SK-N-SH (cell line): Measurements from ENCODE around the gene TIMM23B. TPM values are rescaled to one million over a fixed set of nuclear protein-coding genes. Genes with fewer than 3 reads are reported as not detected.
"Not testable (repeated sequence)": the region's sequence is repeated elsewhere in the genome, so short reads cannot be mapped to it uniquely, and the experiment has no call there.

Source experiments
- CTCF ChIA-PET: fragments of 300-600, 350-600 bp; formaldehyde crosslinking; extraction: SDS; loops from one replicate; lab custom pipeline; 2021; lab: Yijun Ruan, JAX
- POLR2A ChIA-PET: fragments of 350-600 bp; sonication (Branson Sonifier 250); formaldehyde crosslinking; extraction: SDS; loops from one replicate; lab custom pipeline; 2020; ENCODE audit warnings: antibody characterized with exemption, inconsistent platforms; lab: Yijun Ruan, JAX
- DNase-seq: peaks from one replicate; pipeline ENCODE4 v3.0.0; 2012
- H2AFZ ChIP-seq: fragments of 200-600 bp; sonication (generic); 2 replicates; pipeline ENCODE4 v1.8.1; 2016; ENCODE audit warnings: antibody characterized with exemption, mild to moderate bottlenecking, low read depth
- H3F3A ChIP-seq: fragments of 200-600 bp; sonication (generic); replicated peaks from 2 replicates; pipeline ENCODE3; 2016; ENCODE audit warnings: antibody characterized with exemption, mild to moderate bottlenecking; ENCODE audit not compliant: insufficient read depth
- H3K27ac ChIP-seq, 2 experiments: fragments of 200-500 bp in 1 of 2; fragments of 200-600 bp in 1 of 2; sonication (Bioruptor generic) in 1 of 2; sonication (generic), shearing (Covaris generic) in 1 of 2; 2 replicates each; pipeline versions ENCODE4 v1.5.1 to v1.6.1; 2014 to 2016; ENCODE audit warnings: low read depth in 2 of 2, inconsistent platforms in 1 of 2, low read length in 1 of 2, mild to moderate bottlenecking in 1 of 2, mixed read lengths in 1 of 2
- H3K27me3 ChIP-seq: fragments of 200-600 bp; sonication (generic), shearing (Covaris generic); 2 replicates; pipeline ENCODE4 v1.6.1; 2016; ENCODE audit warnings: mixed run types; ENCODE audit not compliant: insufficient read depth
- H3K36me3 ChIP-seq, 2 experiments: fragments of 200-500 bp in 1 of 2; fragments of 200-600 bp in 1 of 2; sonication (Bioruptor generic) in 1 of 2; sonication (generic) in 1 of 2; replicated peaks in 1 of 2; 2 replicates each; pipeline versions ENCODE3 to v1.5.1; 2014 to 2016; ENCODE audit warnings: low read length in 1 of 2, mild to moderate bottlenecking in 1 of 2; ENCODE audit not compliant: insufficient read depth in 2 of 2, control insufficient read depth in 1 of 2
- H3K4me1 ChIP-seq, 2 experiments: fragments of 200-500 bp in 1 of 2; fragments of 200-600 bp in 1 of 2; sonication (Bioruptor generic) in 1 of 2; sonication (generic), shearing (Covaris generic) in 1 of 2; 2 replicates each; pipeline versions ENCODE4 v1.5.1 to v1.6.1; 2014 to 2016; ENCODE audit warnings: low read depth in 1 of 2, low read length in 1 of 2, mixed run types in 1 of 2; ENCODE audit not compliant: insufficient read depth in 2 of 2, control insufficient read depth in 1 of 2
- H3K4me2 ChIP-seq: fragments of 200-600 bp; sonication (generic), shearing (Covaris generic); 2 replicates; pipeline ENCODE4 v1.6.1; 2017; ENCODE audit warnings: mixed run types
- H3K4me3 ChIP-seq, 2 experiments: fragments of 200-500 bp in 1 of 2; fragments of 200-600 bp in 1 of 2; sonication (Bioruptor generic) in 1 of 2; sonication (generic), shearing (Covaris generic) in 1 of 2; 2 replicates each; pipeline versions ENCODE4 v1.5.1 to v1.8.1; 2014 to 2016; ENCODE audit warnings: low read depth in 2 of 2, inconsistent platforms in 1 of 2, low read length in 1 of 2, mild to moderate bottlenecking in 1 of 2, mixed read lengths in 1 of 2, moderate library complexity in 1 of 2
- H3K79me2 ChIP-seq: fragments of 200-600 bp; sonication (generic); 2 replicates; pipeline ENCODE4 v1.8.1; 2017; ENCODE audit warnings: mild to moderate bottlenecking; ENCODE audit not compliant: insufficient read depth
- H3K9ac ChIP-seq: fragments of 200-600 bp; sonication (generic); 2 replicates; pipeline ENCODE4 v1.6.1; 2017; ENCODE audit warnings: mixed run types
- H3K9me2 ChIP-seq: fragments of 200-600 bp; sonication (generic); 2 replicates; pipeline ENCODE4 v1.6.1; 2017; ENCODE audit warnings: mixed run types
- H3K9me3 ChIP-seq: fragments of 200-600 bp; sonication (generic); 2 replicates; pipeline ENCODE4 v1.6.1; 2017; ENCODE audit warnings: mixed run types, mild to moderate bottlenecking, moderate library complexity
- H4K20me1 ChIP-seq: fragments of 200-600 bp; sonication (generic); 2 replicates; pipeline ENCODE4 v1.6.1; 2017; ENCODE audit warnings: mild to moderate bottlenecking, mixed run types; ENCODE audit not compliant: insufficient read depth
- NFIC ChIP-seq: IDR thresholded peaks from 2 replicates; pipeline ENCODE4 v1.4.0; 2012; ENCODE audit warnings: borderline replicate concordance
- RAD21 ChIP-seq: IDR thresholded peaks from 2 replicates; pipeline ENCODE4 v1.6.1; 2012; ENCODE audit warnings: mild to moderate bottlenecking, low read length
- WGBS: methylation state at CpG from one replicate; pipeline ENCODE4 v1.1.6; 2017; ENCODE audit warnings: low lambda C conversion rate; 5-methylcytosine and 5-hydroxymethylcytosine counted together
- polyA plus RNA-seq, 3 experiments: library from polyadenylated mRNA; depleted of rRNA; stranded (reverse); fragments of >200 nt; gene quantifications; 2 replicates each; pipeline ENCODE4 v1.2.3, GENCODE V29; 2012

The TIMM23B gene
- polyA plus RNA-seq, 1 of the 3 experiments (the other 2 are of a cell fraction): 17.4 TPM

DNA sequence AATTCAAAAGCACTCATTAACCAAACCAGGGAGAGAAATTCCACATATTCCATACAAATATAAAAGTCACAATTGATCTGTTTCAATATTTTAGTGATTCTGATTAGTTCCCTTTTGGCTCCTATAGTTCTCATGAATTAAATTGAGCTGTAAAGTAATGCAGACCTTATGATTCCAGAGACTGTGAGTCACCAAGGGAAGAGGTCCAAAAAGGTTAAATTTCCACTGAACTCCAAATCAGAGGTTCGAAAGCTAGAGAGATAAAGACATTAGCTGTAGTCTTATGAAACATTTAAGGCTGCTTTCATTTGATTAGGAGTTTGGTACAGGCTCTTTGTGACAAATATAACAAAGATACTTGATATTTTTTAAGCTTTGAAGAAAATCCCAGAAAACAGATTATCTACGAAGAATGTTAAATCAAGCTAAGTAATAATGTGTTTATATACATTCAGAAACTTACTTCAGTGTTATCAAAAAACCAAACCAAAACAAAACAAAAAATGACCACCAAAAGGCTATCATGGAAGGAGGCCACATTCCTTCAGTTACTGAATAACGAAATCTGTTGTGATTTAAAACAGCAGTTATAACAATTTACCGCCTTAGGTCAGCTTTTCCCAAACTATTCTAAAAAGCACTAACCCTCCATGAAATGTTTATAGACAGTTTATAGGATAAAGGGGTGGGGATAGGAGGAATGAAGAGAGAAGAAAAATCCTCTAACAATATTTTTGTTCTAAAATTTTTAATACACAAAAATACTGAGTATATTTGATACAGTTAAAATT, 33.4 kb upstream of the TIMM23B start:
- H3F3A ChIP-seq, H3K9me2 ChIP-seq, H3K4me1 ChIP-seq, H3K4me3 ChIP-seq, H3K9ac ChIP-seq, H2AFZ ChIP-seq, H4K20me1 ChIP-seq, DNase-seq, H3K27me3 ChIP-seq, H3K79me2 ChIP-seq, POLR2A ChIA-PET, H3K9me3 ChIP-seq, H3K4me2 ChIP-seq: not testable (repeated sequence)
- H3K27ac ChIP-seq: peak overlapping the region; percentile 41 to 43; a peak in 2 of 4 replicates
- WGBS: 38% methylated on average over 4 of the region's 4 CpGs
- TF ChIP-seq NFIC: peak; percentile 6; the same call in 1 of the 2 replicates
- peaks cover 3 to 13% of the 10 kb centered on the region in 2 experiments for H3K36me3 ChIP-seq
- CTCF ChIA-PET: interaction anchor here (1.4 kb wide), 1 partner anchor 315 kb away, joined by 4 read pairs; no protein-coding TSS in a partner anchor

DNA sequence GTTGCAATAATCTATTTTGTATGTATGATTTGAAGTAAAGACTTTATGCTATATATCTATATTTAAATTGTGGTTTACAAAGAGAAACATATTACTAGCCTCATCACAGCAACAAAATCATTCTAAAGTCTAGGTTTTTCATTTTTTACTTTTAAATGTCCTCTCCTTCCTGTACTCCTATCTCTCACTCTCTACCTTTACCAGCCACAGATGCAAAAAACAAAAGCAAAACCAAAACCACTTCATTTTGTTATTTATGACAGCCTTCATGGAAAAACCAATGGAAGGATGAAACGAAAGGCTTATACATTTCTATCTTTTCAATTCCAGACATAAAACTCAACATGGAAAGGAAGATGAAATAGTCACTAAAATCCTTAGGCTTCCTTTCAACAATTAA, 31.6 kb upstream of the TIMM23B start:
- H3K9ac ChIP-seq, CTCF ChIA-PET, H3K4me1 ChIP-seq, H3K9me3 ChIP-seq, H3K27ac ChIP-seq, DNase-seq, H3K79me2 ChIP-seq, H3K4me2 ChIP-seq, H2AFZ ChIP-seq, POLR2A ChIA-PET, H3F3A ChIP-seq, H3K9me2 ChIP-seq, H3K4me3 ChIP-seq, H3K27me3 ChIP-seq, H4K20me1 ChIP-seq: not testable (repeated sequence)
- WGBS: no CpG with 5 or more reads among the region's 1 CpG
- H3K36me3 ChIP-seq: peaks cover 5 to 24% of the 10 kb centered on the region in 2 experiments

DNA sequence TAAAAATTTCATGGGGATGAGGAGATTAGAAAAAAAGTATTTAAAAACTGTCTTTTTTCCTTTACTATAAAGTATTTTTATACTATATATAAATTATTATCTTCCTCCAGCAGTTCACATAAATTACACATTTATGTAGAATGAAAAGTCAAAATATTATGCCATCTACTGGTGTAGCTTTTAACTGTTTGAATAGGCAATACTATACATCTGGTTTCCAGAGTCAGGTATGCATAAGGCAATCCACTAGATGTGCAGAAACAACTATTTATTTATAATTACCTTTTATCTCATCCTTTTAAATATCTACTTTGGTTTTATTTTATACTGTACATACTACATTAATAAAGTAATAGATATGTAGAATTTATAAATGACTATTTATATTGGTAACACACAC, 25.4 kb upstream of the TIMM23B start:
- not testable (repeated sequence) for H3K27me3 ChIP-seq, H3K9me2 ChIP-seq
- CTCF ChIA-PET: interaction anchor here (1.2 kb wide), 1 partner anchor 323 kb away, joined by 4 read pairs; no protein-coding TSS in a partner anchor

DNA sequence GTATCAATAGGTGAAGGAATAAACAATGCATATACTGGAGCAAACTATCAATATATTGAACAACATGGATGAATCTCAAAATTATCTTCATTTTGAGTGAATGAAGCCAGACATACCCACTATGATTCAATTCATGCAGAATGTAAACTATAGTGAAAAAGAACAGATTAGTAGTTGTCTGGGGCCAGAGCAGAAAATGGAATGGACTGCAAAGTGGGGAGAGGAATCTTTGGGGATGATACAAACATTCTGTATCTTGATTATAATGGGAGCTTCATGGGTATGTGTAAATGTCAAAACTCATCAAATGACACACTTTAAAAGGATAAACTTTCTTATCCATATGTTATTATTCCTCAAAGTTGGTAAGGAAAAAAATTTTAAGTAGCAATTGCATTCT, 23.9 kb upstream of the TIMM23B start:
- H3K9ac ChIP-seq, H2AFZ ChIP-seq, H3K9me2 ChIP-seq, H3K4me3 ChIP-seq, H4K20me1 ChIP-seq, H3K27me3 ChIP-seq, H3F3A ChIP-seq, H3K9me3 ChIP-seq, H3K27ac ChIP-seq, CTCF ChIA-PET, DNase-seq, H3K4me1 ChIP-seq, H3K79me2 ChIP-seq, H3K4me2 ChIP-seq, POLR2A ChIA-PET: not testable (repeated sequence)
- peaks cover 14 to 24% of the 10 kb centered on the region in 2 experiments for H3K36me3 ChIP-seq

More for the DNA sequence above, 25.4 kb upstream of the TIMM23B start:
- DNase-seq, POLR2A ChIA-PET, H3K9me3 ChIP-seq, H3K4me2 ChIP-seq, H3K4me1 ChIP-seq, H3F3A ChIP-seq, H2AFZ ChIP-seq, H4K20me1 ChIP-seq, H3K9ac ChIP-seq, H3K27ac ChIP-seq, H3K4me3 ChIP-seq, H3K79me2 ChIP-seq: not testable (repeated sequence)
- peaks cover 8 to 31% of the 10 kb centered on the region in 2 experiments for H3K36me3 ChIP-seq
- TF ChIP-seq RAD21: peak; percentile 22; the same call in 1 of the 2 replicates

DNA sequence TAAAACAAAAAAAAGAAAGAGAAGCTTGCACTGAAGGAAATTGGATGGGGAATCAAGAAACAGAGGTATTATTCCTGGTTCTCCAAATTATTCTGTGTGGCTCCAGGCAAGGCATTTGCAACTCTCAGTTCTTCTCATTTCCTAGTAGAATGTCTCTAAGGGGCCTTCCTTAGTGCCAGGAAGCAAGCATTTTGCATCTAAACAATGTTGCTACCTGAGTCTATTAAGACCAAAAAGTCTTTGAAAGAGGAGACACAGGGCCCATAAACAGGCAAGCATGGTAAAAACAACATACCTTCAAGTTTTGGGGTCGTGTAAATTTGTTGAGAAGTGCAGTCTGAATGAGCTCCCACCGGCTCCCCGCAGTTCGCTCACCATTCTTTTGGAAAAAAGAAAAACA, 19.8 kb upstream of the TIMM23B start:
- H3K27me3 ChIP-seq, H3K4me3 ChIP-seq, H3K9ac ChIP-seq, H3K9me2 ChIP-seq, H3K4me1 ChIP-seq, H2AFZ ChIP-seq, POLR2A ChIA-PET, DNase-seq, H3K4me2 ChIP-seq, H3K79me2 ChIP-seq, H3K27ac ChIP-seq, H4K20me1 ChIP-seq, H3K9me3 ChIP-seq, CTCF ChIA-PET, H3K36me3 ChIP-seq, H3F3A ChIP-seq: not testable (repeated sequence)
- 97% methylated on average over 4 of the region's 4 CpGs for WGBS

DNA sequence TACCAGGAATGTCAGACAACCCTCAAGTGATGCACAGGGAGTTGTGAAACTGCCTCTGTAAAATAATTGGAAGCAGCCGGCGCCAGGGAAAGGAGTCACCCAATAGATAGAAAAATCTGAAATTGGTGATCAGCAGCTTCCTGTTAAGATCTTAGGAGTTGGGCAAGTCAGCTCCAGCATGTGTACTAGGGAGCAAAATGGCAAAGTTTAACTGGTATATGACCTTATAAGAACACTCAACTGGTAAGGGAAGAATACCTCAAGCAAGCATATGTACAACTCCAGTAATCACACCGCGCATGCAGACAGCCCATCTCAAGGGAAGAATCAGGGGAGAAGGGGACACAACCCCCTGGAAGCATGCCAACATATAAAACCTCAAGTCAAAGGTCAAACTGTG, 18.3 kb upstream of the TIMM23B start:
- H3K9me2 ChIP-seq, H3F3A ChIP-seq, H3K79me2 ChIP-seq, H3K4me1 ChIP-seq, H3K27me3 ChIP-seq, H3K4me2 ChIP-seq, DNase-seq, H4K20me1 ChIP-seq, POLR2A ChIA-PET, H3K36me3 ChIP-seq, H2AFZ ChIP-seq, H3K9ac ChIP-seq, H3K9me3 ChIP-seq, H3K4me3 ChIP-seq, H3K27ac ChIP-seq, CTCF ChIA-PET: not testable (repeated sequence)
- WGBS: 100% methylated on average over 2 of the region's 4 CpGs
